Glutamatergic neuron (in vitro differentiated cells): ENCODE results near the gene TFAP2B. TPM values are rescaled to one million over a fixed set of nuclear protein-coding genes. Genes with fewer than 3 reads are reported as not detected.

Source experiments
- DNase-seq: peaks from one replicate; pipeline ENCODE4 v3.0.0; 2022
- H3K27ac Mint-ChIP-seq: one replicate; pipeline ENCODE4 v1.8.0; 2020; ENCODE audit warnings: mild to moderate bottlenecking, mixed read lengths, inconsistent platforms; ENCODE audit not compliant: unreplicated experiment
- H3K27me3 Mint-ChIP-seq: one replicate; pipeline ENCODE4 v1.8.0; 2020; ENCODE audit warnings: mild to moderate bottlenecking, moderate library complexity, mixed read lengths, inconsistent platforms; ENCODE audit not compliant: unreplicated experiment
- H3K36me3 Mint-ChIP-seq: one replicate; pipeline ENCODE4 v1.8.0; 2020; ENCODE audit warnings: mild to moderate bottlenecking, mixed read lengths, inconsistent platforms; ENCODE audit not compliant: unreplicated experiment
- H3K4me1 Mint-ChIP-seq: one replicate; pipeline ENCODE4 v1.8.0; 2020; ENCODE audit warnings: mild to moderate bottlenecking, low read depth, mixed read lengths, inconsistent platforms; ENCODE audit not compliant: unreplicated experiment
- H3K4me3 Mint-ChIP-seq: one replicate; pipeline ENCODE4 v1.8.0; 2020; ENCODE audit warnings: mild to moderate bottlenecking, mixed read lengths, inconsistent platforms; ENCODE audit not compliant: unreplicated experiment
- H3K9me3 Mint-ChIP-seq: one replicate; pipeline ENCODE4 v1.8.0; 2020; ENCODE audit warnings: mild to moderate bottlenecking, moderate library complexity, mixed read lengths, inconsistent platforms; ENCODE audit not compliant: unreplicated experiment
- CTCF ChIP-seq: fragments of 200-600 bp; sonication (generic); IDR thresholded peaks from one replicate; pipeline ENCODE4 v1.5.0; 2021; ENCODE audit not compliant: partially characterized antibody, unreplicated experiment
- total RNA-seq: library from RNA; stranded (reverse); fragmentation: NEBNext Ultra II Directional; extraction: Animal tissue kit (Norgen Biotek cat#: 25700); gene quantifications from one replicate; pipeline ENCODE4 v1.2.1, GENCODE V29; 2021; ENCODE audit not compliant: unreplicated experiment

TFAP2B gene
- total RNA-seq, 1 donor from 2014 or later: not detected

GRCh38 chr6:50842446-50842845 is 23.8 kb downstream of the TFAP2B start:
- Mint-ChIP-seq H3K27me3 (peaks cover 48% of the 10 kb centered on the region), H3K4me1 (peaks cover 1% of the 10 kb centered on the region), H3K36me3 (no peaks in the 10 kb centered on the region), H3K9me3 (peaks cover 12% of the 10 kb centered on the region), H3K27ac (no peak overlapping the region), H3K4me3 (no peak overlapping the region)
- no peak for TF ChIP-seq CTCF
- no peak for DNase-seq

- no peak overlapping the region for H3K27ac Mint-ChIP-seq
- peaks cover 46% of the 10 kb centered on the region for H3K27me3 Mint-ChIP-seq
- no peaks in the 10 kb centered on the region for H3K36me3 Mint-ChIP-seq
- no peak overlapping the region for H3K4me3 Mint-ChIP-seq
- peaks cover 1% of the 10 kb centered on the region for H3K4me1 Mint-ChIP-seq
- H3K9me3 Mint-ChIP-seq: peaks cover 12% of the 10 kb centered on the region
- peak; percentile 37 for DNase-seq
- TF ChIP-seq CTCF: no peak
These were observed 24.3 kb downstream of the TFAP2B start for GRCh38 chr6:50842861-50843384.

- no peaks in the 10 kb centered on the region for H3K36me3 Mint-ChIP-seq
- no peak overlapping the region for H3K27ac Mint-ChIP-seq
- DNase-seq: peak; percentile 54
- no peak for TF ChIP-seq CTCF
- peaks cover 48% of the 10 kb centered on the region for H3K27me3 Mint-ChIP-seq
- H3K4me1 Mint-ChIP-seq: peaks cover 1% of the 10 kb centered on the region
- peaks cover 12% of the 10 kb centered on the region for H3K9me3 Mint-ChIP-seq
- H3K4me3 Mint-ChIP-seq: no peak overlapping the region
These were observed 25.2 kb downstream of the TFAP2B start for GRCh38 chr6:50843842-50844241.

GRCh38 chr6:50845499-50846143 is 26.9 kb downstream of the TFAP2B start:
- DNase-seq: peak; percentile 32
- no peak for TF ChIP-seq CTCF
- peak overlapping the region; percentile 61 for H3K4me3 Mint-ChIP-seq
- H3K27me3 Mint-ChIP-seq: peaks cover 43% of the 10 kb centered on the region
- no peak overlapping the region for H3K27ac Mint-ChIP-seq
- H3K36me3 Mint-ChIP-seq: no peaks in the 10 kb centered on the region
- peaks cover 12% of the 10 kb centered on the region for H3K9me3 Mint-ChIP-seq
- H3K4me1 Mint-ChIP-seq: peaks cover 1% of the 10 kb centered on the region

- peaks cover 38% of the 10 kb centered on the region for H3K27me3 Mint-ChIP-seq
- H3K9me3 Mint-ChIP-seq: peaks cover 12% of the 10 kb centered on the region
- H3K36me3 Mint-ChIP-seq: no peaks in the 10 kb centered on the region
- no peak for TF ChIP-seq CTCF
- no peak overlapping the region for H3K27ac Mint-ChIP-seq
- peaks cover 1% of the 10 kb centered on the region for H3K4me1 Mint-ChIP-seq
- no peak for DNase-seq
- no peak overlapping the region for H3K4me3 Mint-ChIP-seq
These were observed 27.6 kb downstream of the TFAP2B start for GRCh38 chr6:50846144-50846851.
